ENCODE measurements around the gene LMO7.
"Not testable (repeated sequence)": the region's sequence is repeated elsewhere in the genome, so short reads cannot be mapped to it uniquely, and the experiment has no call there.

Gene LMO7

DNA sequence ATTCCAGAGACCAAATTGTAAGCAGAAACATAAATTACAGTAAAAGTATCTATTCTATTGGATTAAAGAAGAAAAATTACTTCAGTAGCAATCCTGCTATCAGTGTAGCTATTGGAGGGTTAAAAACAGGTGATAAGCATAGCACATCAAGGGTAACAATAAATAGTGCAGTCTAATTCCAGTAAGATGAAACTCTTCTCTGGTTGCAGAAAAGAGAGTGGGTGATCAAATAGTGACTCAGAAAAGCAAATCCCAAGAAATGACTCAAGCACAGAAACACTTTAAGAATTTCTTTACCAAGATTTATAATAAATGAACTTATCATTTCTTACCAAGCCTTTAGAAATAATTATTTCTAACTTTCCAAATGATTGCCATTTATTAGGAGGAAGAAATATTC lies 135.7 kb downstream of the LMO7 start:
- DNase-seq (ENCODE audit: low read depth) = no peak

DNA sequence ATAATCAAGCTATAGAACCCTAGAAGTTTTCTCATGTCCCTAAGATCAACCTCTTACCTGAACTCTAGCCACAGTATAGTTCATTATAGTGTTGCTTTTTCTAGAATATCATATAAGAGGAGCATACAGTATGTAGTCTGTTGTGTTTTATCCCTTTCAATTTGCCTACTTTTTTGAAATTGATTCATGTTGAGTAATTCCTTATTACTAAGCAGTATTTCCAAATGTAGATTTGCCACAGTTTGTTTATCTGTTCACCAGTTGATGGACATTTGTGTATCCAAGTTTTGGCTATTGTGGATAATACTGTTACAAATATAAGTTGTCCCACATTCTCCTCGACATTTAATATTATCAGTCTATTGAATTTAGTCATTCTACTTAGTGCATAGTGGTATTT lies 138.0 kb downstream of the LMO7 start:
- no peak for DNase-seq (ENCODE audit: low read depth)

DNA sequence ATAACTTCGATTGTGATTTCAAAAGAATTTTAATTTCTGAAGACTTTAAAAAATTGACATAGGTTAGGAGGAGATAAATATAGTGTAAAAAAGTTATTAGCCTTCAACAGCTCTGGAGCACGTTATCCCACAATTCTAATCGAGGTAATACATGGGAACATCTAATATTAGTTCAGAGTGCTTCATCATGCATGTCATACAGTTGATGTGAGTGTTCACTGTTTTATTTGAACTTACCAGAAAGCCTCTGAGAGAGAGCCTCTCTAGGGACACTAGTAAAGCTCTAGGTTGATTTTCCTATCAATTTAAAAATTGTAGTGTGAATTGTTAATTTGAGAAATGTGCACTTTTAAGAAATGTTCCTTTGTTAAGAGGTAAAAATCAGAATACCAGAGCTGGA lies 140.4 kb downstream of the LMO7 start:
- DNase-seq (ENCODE audit: low read depth) = no peak

DNA sequence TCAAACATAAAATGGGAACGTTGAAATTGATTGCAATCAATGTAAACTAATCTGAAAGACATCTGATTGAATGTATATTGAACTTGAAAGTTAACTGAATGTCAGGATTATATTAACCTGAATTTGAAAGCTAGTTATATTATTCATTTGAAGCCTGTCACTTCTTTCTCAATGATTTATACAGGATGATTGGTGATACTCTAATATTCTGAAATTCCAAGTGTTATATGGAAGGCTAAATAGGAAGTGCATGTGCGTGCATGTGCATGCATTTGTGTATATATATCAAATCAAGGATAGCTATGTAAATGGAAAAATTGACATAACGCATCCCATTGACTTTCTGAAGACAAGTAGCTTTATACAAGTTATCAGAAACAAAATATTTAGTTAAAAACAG lies 143.3 kb downstream of the LMO7 start:
- no peak for DNase-seq (ENCODE audit: low read depth)

DNA sequence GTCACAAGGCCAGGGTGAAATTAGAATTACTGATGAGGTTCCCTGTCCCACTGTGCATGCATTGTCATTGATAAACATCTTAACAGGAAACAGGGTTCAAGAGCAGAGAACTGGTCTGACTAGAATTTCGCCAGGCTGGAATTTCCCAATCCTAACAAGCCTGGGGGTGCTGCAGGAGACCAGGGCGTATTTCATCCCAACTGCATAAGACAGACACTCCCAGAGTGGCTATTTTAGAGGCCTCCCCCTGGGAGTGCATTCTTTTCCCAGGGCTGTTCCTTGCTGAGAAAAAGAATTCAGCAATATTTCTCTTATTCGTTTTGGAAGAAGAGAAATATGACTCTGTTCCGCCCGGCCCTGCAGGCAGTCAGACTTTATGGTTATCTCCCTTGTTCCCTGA lies 144.0 kb downstream of the LMO7 start:
- not testable (repeated sequence) for DNase-seq (ENCODE audit: low read depth)

DNA sequence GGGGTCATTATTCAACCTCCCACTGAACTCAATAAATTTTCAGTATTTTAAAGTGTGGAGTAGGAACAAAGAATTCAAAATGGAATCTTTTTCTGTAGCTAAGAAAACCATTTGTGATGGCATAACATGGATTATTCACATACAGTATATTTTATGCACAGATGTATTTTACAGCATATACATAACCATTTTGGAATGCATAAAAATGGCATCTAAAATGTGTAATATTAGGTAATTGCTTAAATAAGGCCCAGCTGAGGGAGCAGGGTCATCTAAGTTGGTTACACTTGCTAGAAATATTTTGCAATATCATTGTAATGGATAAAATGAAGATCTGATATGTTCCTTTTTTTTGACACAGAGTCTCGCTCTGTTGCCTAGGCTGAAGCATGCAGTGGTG lies 146.9 kb downstream of the LMO7 start:
- DNase-seq (ENCODE audit: low read depth) = no peak

DNA sequence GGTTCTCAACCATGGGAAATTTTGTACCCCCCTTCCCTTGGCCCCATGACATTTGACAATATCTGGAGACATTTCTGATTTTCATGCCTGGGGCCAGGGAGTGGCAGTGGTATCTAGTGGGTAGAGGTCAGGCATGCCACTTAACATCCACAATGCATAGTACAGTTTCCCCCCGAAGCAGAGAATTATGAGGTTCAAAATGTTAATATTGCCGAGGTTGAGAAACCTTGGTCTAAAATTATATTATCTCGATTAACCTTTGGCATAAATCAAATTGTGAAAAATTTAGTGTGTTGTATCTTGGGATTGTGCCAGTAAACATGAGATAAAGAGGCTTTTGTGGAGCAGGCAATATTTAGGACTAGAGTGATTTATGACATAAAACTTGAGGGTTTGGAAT lies 147.9 kb downstream of the LMO7 start:
- DNase-seq (ENCODE audit: low read depth) = no peak

DNA sequence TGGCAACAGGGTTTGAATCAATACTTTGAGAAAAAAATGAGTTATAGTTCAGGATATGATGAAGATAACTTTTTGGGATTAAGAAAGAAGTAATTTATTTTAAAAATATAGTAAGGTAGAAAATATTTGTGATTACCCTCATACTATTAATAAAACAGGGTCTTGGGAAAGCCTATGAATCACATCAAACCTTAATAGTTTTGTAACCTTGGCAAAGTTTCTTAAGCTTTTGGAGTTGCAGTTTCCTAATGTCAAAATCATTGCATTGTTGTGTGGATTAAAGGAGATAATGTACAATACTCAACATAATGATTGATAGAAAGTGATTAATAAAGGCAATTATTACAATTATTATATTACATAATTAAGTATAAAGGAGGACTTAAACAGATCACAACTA lies 149.0 kb downstream of the LMO7 start:
- no peak for DNase-seq (ENCODE audit: low read depth)

DNA sequence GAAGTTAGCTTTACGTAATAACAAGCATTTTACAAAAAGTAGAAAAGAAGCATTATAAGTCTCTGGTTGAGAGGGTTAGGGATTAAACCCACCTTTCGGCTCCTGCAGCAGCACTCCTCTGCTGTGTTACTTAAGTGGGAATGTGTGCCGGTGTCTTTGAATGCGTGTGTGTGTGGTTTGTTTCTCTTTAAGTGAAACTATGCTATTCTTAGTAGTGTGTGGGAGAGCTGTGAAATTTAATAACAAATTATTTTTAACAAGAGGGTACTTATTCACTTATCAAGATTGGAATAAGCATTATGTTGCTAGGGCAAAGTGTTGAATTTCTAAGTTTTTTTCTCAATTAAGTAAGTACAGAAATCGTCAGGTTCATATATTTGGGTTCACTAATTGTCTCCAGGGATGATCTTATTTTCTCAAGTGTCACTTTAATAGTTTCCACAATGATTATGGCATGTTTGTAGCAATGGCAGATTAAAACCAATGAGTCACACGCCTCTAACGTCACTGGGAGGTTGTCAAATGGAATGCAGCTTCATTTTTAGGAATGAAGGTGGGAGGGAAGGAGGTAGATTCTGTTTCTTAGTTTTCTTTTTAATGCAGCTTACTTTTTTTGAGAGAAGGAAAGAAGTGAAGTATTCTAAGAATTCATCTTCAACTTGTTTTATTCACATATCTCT lies 151.3 kb downstream of the LMO7 start:
- no peak for DNase-seq (ENCODE audit: low read depth)

DNA sequence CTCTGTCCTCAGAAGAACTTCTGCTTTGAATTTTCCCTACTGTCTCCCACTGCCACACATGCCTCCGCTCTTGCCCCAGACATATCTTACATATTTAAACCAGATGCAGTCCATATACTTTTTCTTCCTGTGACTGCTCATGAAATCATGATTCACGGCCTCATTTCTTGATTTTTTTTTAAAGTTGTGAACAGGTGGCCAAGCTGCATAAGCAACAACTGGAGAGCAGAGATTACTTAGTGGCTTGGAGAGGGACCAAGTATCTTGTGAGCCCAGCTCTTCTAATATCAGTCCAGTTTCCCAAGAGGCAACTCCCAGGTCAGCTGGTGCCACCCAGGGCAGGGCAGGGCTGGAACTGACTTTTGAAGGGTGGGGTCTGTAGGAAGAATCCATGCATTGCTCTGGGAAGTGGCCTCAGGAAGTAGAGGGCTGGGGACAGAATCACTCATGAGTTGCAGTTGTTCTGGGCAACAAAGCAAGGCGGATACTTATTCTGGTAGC lies 152.4 kb downstream of the LMO7 start:
- no peak for DNase-seq (ENCODE audit: low read depth)

DNA sequence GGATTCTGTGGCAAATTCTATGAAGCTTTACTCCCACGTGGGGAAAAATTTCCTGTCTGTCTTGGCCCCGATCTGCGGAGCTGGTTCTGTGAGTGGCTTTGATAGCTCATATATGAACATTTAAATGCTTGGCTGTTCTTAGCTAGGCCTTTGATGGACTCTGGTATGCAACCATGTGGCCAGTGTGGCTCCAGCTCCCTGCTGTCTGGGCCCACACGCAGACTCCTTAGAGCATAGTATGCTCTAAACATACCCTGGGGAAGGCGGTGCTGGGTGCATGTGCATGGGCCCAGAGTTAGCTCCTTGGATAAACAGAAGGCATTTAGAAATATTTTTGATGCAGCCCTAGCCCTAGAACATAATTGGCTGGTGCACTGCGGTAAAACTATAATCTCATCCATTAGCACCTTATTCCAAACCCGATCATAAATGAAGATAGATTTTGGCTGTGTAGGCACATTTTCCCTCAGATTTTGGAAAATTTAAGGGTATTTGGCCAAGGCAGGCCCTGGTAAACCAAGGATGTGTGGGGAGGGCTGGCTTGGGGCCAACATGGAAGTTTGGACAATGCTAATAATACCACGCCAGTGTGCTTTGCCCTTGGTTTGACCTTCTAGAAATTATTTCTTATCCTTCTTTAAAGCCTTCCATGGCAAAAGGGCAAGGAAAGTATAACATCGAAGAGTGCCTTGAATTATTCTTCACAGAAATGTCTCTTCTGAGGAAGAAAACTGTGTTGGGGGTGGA lies 153.5 kb downstream of the LMO7 start:
- DNase-seq (ENCODE audit: low read depth) = no peak

DNA sequence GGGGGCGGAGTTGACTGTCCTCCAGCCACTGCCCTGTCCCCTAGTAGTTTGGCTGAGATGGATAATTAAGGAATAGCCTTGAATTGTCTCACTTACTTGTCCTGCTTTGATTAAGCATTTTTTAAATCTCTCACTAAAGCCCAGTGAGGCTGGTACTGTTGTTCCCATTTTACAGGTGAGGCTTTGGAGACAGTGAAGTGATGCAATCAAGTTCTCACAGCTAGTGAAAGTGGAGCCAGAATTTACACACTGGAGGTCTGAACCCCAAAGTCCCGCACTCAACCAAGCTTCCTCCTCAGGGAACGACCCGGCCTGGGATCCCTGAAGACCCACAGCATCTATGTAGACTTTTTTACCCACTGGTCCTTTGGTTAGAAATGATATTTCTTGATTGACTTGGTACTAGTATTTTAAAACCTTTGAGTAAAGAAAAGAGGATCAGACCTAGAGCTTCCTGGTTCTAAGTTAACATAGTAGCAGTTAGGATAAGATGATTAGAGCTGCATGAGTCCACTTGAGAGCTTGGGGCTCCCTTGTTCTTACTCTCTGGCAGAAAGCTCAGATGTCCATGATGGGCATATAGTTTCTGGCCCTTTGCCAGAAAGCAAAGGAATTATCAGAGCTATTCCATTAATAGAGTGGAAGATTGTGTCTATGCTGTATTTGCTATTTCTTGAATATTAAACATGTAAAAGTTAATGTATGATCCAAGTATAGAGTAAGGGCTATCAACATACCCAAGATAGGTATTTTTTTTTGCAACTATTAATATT lies 154.3 kb downstream of the LMO7 start:
- DNase-seq (ENCODE audit: low read depth) = no peak

DNA sequence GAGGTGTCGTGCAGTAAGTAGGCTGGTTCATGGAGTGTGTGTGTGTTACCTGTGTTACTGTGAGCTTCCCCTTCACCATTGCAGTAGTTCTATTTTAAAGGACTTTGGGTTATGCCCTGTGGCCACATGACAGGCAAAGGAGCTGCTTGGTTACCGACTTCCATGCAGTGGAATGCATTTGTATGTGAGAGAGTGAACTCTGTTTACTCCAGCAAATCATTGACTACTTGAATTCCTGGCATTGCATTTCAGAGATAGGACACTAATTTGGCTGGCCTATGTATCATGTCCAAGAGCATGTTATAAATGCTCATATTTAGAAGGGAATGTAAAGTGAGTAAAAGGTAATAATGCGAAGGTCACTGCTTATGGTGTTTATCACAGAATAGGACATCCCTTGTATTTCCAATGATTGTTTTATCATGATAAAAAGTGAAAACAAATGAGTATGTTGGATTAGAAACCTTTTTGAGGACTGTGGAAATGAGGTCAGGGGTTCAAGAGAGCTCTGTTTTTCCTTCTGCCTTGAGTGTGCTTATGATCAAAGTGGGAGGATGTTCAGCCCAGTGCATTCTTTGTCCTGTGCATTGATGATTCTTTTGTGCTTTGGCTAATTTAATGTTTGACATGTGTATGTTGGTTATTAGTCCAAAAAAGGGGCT lies 156.5 kb downstream of the LMO7 start:
- no peak for DNase-seq (ENCODE audit: low read depth)

DNA sequence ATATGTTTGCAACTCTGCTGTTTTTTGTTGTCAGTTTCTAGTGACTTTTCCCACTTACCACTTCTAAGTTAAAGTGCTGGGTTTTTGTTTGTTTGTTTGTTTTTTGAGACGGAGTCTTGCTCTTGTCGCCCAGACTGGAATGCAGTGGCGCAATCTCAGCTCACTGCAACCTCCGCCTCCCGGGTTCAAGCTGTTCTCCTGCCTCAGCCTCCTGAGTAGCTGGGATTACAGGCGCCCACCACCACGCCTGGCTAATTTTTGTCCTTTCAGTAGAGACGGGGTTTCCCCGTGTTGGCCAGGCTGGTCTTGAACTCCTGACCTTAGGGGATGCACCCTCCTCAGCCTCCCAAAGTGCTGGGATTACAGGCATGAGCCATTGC lies 157.0 kb downstream of the LMO7 start:
- DNase-seq (ENCODE audit: low read depth) = not testable (repeated sequence)

DNA sequence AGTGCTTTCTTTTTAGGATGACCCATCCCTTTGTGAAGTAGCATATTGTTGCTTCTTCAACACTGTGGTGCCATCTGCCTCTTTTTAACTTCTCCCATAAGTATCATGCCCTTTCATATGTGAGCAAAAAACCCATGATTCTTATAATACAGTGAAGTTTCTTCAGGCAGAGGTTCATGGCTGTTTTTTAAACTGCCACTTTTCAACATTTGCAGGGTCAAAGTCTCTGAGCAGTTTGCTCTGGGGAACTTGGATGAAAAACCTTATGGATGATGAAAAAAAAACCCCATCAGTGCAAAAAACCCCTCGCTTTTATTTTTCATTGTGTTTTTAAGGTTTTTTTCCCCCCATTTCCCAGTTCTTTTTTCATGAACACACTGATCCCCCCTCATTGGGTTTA lies 158.5 kb downstream of the LMO7 start:
- DNase-seq (ENCODE audit: low read depth) = no peak

DNA sequence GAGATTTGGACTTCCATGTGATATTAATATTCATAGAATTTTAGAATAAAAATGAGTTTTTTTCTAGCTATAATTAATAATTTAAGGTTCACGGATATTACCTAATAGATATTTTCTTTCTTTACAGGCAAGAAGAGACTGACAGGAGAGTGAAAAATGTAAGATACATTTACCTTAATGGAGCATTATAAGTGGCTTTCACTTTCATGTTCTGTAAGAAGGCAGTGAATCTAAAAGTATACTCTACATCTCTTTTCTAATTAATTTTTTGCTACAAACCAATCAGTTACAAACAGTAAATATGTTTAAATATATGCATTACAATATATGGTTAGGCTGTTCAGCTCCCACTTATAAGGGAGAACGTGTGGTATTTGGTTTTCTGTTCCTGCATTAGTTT lies 159.1 kb downstream of the LMO7 start:
- DNase-seq (ENCODE audit: low read depth) = no peak

DNA sequence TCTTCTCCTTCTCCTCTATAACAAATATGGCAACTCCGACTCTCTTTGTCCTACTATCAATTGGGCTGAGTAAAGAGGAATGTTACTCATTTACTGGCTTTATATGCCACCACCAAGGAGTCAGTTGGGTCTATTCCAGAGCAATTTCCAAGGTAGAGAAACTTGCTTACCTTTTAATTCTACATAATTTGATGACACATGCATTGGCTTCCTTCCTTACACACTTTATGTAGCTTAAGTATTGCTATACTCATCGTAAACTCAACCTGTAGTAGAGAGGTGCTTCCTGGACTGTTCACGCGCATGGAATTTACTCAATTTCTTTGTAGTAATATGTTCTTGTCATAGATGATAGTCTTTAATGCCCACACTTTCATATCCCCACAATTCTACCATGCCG lies 160.7 kb downstream of the LMO7 start:
- no peak for DNase-seq (ENCODE audit: low read depth)

DNA sequence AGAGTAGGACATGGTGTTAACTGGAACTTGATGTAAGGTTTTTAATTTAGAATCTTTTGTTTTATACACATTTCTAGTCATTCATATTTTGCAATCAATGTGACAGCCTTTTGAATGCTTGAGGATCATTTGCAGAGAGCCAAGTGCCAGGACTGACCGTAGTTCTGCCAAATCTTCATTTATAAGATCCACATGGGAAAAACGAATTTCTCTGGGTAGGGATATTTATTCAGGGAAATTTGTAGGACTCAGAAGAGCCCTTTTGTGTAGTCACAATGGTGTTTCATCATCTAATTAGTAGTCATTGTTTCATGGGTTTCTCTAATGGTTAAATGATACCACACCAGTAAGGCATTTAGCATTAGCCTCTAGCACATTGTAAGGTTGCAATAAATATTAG lies 161.1 kb downstream of the LMO7 start:
- DNase-seq (ENCODE audit: low read depth) = no peak

DNA sequence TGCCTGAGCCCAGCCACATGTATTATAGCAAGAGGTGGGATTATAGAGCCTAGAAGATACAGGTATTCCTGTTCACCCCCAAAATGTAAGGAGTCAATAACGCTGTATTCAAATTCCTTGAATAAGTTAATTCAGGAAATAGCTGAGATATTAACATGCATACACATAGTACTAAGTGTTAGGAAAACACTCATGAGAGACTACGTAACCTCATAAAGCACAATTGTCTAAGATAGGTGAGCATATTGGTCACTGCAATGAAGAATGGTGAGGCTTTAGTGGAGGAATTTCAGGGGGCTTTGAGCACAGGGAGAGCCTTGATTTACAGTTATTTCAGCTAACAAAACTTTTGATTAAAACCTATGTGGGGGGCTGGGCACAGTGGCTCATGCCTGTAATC lies 161.6 kb downstream of the LMO7 start:
- no peak for DNase-seq (ENCODE audit: low read depth)

DNA sequence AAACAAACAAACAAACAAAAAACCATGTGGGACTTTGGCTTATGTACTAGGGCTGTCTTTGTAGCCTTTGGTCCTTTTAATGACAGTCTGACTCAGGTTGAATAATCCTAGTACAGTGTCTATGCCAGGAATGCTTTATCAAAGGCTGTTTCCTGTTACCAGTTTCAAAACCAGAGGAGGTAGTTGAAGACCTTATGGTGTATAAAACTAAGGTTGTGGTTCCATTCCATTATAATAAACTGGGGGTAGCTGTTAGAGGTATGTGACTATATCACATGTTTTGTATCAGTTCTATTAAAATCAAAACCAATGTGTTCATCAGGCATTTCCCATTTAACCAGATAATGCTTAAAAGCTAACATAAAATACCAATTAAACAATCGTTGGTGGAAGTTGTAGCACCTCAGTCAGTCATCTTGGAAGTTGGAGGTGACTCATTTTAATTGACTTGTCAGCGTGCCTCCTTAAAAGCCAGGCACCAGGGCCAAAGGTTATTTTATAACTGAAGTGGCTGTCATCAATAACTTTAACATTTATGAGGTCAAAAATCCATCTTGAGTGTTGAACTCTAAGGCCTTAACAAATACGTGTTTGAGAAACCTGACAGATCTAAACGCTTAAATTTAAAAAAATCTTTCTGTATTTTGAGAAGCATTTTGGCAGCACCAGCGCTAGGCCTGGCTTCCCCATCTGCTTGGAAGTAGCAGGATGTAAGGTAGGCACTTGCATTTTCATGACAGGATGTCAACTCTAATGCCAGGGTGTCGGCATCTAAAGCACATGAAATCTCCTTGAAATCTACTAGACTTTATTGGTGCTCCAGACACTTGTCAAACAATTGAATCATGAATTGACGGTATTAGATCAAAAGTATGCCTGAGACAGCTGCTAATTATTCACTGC lies 162.5 kb downstream of the LMO7 start:
- no peak for DNase-seq (ENCODE audit: low read depth)

DNA sequence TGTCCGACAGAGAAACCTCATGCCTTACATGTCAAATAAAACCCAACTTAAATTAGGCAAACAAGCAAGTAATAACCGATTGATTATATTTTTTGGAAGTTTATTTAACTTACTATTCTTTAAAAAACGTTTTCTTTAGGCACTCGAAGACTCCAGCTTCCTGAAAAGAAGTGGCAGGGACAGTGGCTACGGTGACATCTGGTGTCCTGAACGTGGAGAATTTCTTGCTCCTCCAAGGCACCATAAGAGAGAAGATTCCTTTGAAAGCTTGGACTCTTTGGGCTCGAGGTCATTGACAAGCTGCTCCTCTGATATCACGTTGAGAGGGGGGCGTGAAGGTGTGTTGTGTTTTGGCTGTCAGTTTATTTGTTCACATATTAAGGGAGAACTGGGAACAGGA lies 164.4 kb downstream of the LMO7 start:
- DNase-seq (ENCODE audit: low read depth) = no peak

Measured in activated T-cell treated with anti-CD3 and anti-CD28 coated beads for 24 hours (primary cell).